A549 (cell line): ENCODE data around the gene RHCG.

Experiments used
- BHLHE40 ChIP-seq: IDR thresholded peaks from 2 replicates; pipeline ENCODE4 v1.6.1; 2012; ENCODE audit warnings: low read depth, low read length, inconsistent platforms
- CEBPB ChIP-seq, 2 experiments: fragments of >200 bp in 1 of 2; sonication (Bioruptor Twin) in 1 of 2; formaldehyde crosslinking in 1 of 2; IDR thresholded peaks; 2 replicates each; pipeline ENCODE4 v1.6.1; 2012 to 2016
- CHD2 ChIP-seq: fragments of 150-350 bp; IDR thresholded peaks from 2 replicates; pipeline ENCODE4 v1.6.1; 2014; ENCODE audit warnings: low read length; ENCODE audit not compliant: partially characterized antibody
- CTCF ChIP-seq: fragments of >200 bp; sonication (Bioruptor Twin); formaldehyde crosslinking; IDR thresholded peaks from 3 replicates; pipeline ENCODE4 v1.5.1; 2016
- EP300 ChIP-seq, 2 experiments: fragments of >200 bp; sonication (Bioruptor Twin); formaldehyde crosslinking; IDR thresholded peaks; 2 replicates in 1 of 2; 3 replicates in 1 of 2; pipeline ENCODE4 v1.6.1; 2016 to 2017
- FOSB ChIP-seq: fragments of 250-450 bp; sonication (Bioruptor Pico); IDR thresholded peaks from 2 replicates; pipeline ENCODE4 v1.5.0; 2020; ENCODE audit warnings: mild to moderate bottlenecking, moderate library complexity
- HOXA7 ChIP-seq: fragments of 250-450 bp; sonication (Bioruptor Pico); IDR thresholded peaks from 2 replicates; pipeline ENCODE4 v1.5.0; 2020; ENCODE audit warnings: mild to moderate bottlenecking, moderate library complexity
- NR3C1 ChIP-seq: fragments of >200 bp; sonication (Bioruptor Twin); formaldehyde crosslinking; IDR thresholded peaks from 3 replicates; pipeline ENCODE4 v1.6.1; 2017
- POLR2A ChIP-seq: IDR thresholded peaks from 2 replicates; pipeline ENCODE4 v1.6.1; 2012; ENCODE audit warnings: mild to moderate bottlenecking, low read length
- POLR2AphosphoS2 ChIP-seq: conservative IDR thresholded peaks from 2 replicates; pipeline ENCODE4 v1.6.1; 2012; ENCODE audit warnings: low read length, improper control_type of control experiment, inconsistent platforms
- RFX5 ChIP-seq: fragments of 450-650 bp; IDR thresholded peaks from 2 replicates; pipeline ENCODE4 v1.7.1; 2014; ENCODE audit warnings: antibody characterized with exemption, mild to moderate bottlenecking, moderate library complexity
- SMC3 ChIP-seq: fragments of >200 bp; sonication (Bioruptor Twin); formaldehyde crosslinking; IDR thresholded peaks from 3 replicates; pipeline ENCODE4 v1.6.1; 2018; ENCODE audit warnings: inconsistent platforms

- TF ChIP-seq POLR2A (no peak), CTCF (peak; percentile 51), EP300 (IDR thresholded peaks at IDR 0.05) (no peak), RFX5 (no peak), BHLHE40 (no peak), CHD2 (no peak), SMC3 (0 out of 3 replicates have a peak, but pooled peaks have one; percentile 28), NR3C1 (no peak), POLR2AphosphoS2 (no peak), CEBPB (IDR thresholded peaks at IDR 0.05) (no peak), FOSB (CRISPR knock-in tag) (no peak), HOXA7 (CRISPR knock-in tag) (no peak)
Observed at GRCh38 chr15:89500397-89501270, 4.3 kb upstream of the RHCG start.
